ENCODE results near the gene CFAP65.
A peak's percentile ranks its signal among the peaks of the same experiment; 100 is the strongest.

GRCh38 chr2:219002395-219003266 is 38.7 kb downstream of the CFAP65 start:
- peak in 3 of 4 experiments; percentile 56 to 91 (median 69) for TF ChIP-seq CTCF (IDR thresholded peaks at IDR 0.05)
- peak; percentile 43 for TF ChIP-seq POLR2AphosphoS5 (IDR thresholded peaks at IDR 0.05)
